GM10248 (cell line): ENCODE data around the gene CNNM2.

ENCODE experiments used
- CTCF ChIA-PET: fragments of 300-600 bp; sonication (Branson Sonifier 250); formaldehyde crosslinking; extraction: SDS; loops from one replicate; lab custom pipeline; 2021; ENCODE audit warnings: antibody characterized with exemption; lab: Yijun Ruan, JAX
- POLR2A ChIA-PET: fragments of 350-650 bp; sonication (Branson Sonifier 250); formaldehyde crosslinking; extraction: SDS; loops from one replicate; lab custom pipeline; 2020; ENCODE audit warnings: antibody characterized with exemption; lab: Yijun Ruan, JAX
- DNase-seq: peaks from one replicate; pipeline ENCODE4 v3.0.0; 2012; ENCODE audit errors: extremely low spot score
- TF ChIP-seq, protein P1 (sequence below): IDR thresholded peaks from 2 replicates; pipeline ENCODE4 v1.5.1; 2012; ENCODE audit warnings: mild to moderate bottlenecking, low read depth; ENCODE audit errors: extremely low read depth, missing control alignments, control extremely low read depth

The CNNM2 gene

GRCh38 chr10:102917962-102918816 lies at the start of gene CNNM2:
CNNM2 (plus strand) TSS chr10:102918294; CDS start chr10:102918481, 187 bp downstream.
- TF ChIP-seq, protein P1, sequence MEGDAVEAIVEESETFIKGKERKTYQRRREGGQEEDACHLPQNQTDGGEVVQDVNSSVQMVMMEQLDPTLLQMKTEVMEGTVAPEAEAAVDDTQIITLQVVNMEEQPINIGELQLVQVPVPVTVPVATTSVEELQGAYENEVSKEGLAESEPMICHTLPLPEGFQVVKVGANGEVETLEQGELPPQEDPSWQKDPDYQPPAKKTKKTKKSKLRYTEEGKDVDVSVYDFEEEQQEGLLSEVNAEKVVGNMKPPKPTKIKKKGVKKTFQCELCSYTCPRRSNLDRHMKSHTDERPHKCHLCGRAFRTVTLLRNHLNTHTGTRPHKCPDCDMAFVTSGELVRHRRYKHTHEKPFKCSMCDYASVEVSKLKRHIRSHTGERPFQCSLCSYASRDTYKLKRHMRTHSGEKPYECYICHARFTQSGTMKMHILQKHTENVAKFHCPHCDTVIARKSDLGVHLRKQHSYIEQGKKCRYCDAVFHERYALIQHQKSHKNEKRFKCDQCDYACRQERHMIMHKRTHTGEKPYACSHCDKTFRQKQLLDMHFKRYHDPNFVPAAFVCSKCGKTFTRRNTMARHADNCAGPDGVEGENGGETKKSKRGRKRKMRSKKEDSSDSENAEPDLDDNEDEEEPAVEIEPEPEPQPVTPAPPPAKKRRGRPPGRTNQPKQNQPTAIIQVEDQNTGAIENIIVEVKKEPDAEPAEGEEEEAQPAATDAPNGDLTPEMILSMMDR: no peak
- CTCF ChIA-PET: interaction anchor here (0.6 to 5.9 kb wide), 49 partner anchors 8 to 573 kb away, joined by 3 to 67 read pairs (median 4); partner anchors contain the start of genes NT5C2 and PCGF6
- DNase-seq: peak; percentile 98
- POLR2A ChIA-PET: interaction anchor here (0.9 to 1.1 kb wide), 3 partner anchors 148 to 450 kb away, joined by 3 read pairs; partner anchors contain the start of gene TAF5

DNA sequence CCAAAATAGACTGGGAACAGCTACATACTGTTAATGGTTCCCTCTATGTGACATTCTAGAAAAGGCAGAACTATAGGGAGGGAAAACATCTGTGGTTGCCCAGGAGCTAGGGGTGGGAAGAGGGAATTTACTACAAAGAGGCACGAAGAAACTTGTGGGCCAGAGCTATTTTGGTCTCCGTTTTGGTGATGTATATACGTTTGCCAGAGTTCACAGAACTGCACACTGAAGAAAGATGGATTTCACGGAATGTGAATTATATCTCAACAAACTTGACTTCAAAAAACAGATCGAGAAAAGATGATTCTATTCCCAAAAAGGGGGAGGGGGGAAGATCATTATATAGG lies 49.2 kb upstream of the CNNM2 start:
- no peak for DNase-seq
- TF ChIP-seq, protein P1: no peak
- POLR2A ChIA-PET: no interaction called here
- CTCF ChIA-PET: interaction anchor here (1.1 to 1.7 kb wide), 3 partner anchors 34 to 117 kb away, joined by 3 to 8 read pairs (median 4); no protein-coding TSS in a partner anchor

DNA sequence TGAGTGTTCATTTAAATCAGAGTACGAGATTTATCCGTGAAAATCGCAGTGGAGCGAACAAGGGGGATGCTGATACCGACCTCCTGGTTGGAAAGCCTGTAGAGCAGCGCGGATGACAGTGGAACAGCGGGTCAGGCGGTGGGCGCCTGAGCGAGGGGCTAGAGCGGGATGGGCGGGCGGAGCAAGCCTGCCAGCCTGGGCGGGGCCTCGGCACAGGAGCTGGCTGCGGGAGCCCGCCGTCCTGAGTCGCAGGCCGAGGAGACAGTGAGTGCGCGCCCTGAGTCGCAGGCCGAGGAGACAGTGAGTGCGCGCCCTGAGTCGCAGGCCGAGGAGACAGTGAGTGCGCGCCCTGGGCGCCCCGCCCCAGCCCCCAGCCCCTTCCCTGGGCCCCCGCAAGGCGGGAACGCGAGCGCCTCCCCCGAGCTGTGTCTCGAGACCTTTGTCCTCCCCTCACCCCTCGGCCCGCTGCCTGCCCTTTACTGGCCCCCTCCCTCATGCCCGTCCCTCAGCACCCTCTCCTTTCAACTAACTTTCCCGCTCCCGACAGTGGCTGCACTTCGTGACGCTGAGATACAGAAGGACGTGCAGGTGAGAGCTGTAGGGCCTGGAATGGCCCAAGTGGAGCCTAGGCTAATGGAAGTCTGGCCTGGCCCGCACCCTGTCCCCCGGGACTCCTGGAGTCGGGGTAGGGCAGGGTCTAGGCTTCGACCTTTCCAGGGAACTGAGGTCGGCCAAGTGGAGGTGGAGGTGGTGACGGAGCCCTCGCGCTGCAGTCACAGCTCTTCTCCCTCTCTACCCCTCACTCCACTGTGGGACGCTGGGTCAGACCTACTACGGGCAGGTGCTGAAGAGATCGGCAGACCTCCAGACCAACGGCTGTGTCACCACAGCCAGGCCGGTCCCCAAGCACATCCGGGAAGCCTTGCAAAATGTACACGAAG lies 48.6 kb upstream of the CNNM2 start, which contains the start of gene AS3MT:
AS3MT (plus strand) TSS at position 213 of the 941 bp plus-strand sequence; CDS start at position 336, 123 bp downstream.
- ChIA-PET CTCF (interaction anchor here (1.1 to 1.7 kb wide), 3 partner anchors 33 to 117 kb away, joined by 3 to 8 read pairs (median 4); no protein-coding TSS in a partner anchor), POLR2A (no interaction called here)
- DNase-seq: peak; percentile 48
- TF ChIP-seq, protein P1: no peak

DNA sequence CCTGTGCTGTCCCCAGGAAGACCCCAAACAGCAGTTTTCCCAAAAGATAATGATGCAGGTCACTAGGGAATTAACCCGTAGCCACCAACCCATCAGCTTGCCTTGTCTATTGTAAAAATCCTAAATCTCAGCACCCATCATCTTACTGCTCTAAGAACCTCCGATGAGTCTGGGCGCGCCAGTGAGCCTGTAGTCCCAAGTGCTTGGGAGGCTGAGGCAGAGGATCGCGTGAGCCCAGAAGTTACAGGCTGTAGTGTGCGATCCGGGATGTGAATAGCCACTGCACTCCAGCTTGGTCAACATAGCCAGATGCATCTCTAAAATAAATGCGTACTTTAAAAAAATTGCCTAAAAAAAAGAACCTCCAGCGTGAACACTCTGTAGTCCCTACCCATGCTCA lies 47.9 kb upstream of the CNNM2 start:
- ChIA-PET POLR2A (no interaction called here), CTCF (interaction anchor here (1.7 kb wide), 1 partner anchor 32 kb away, joined by 8 read pairs; no protein-coding TSS in a partner anchor)
- TF ChIP-seq, protein P1: no peak
- no peak for DNase-seq

GRCh38 chr10:102872163-102872562 lies 45.9 kb upstream of the CNNM2 start:
- POLR2A ChIA-PET: interaction anchor here (0.7 kb wide), 1 partner anchor 322 kb away, joined by 3 read pairs; no protein-coding TSS in a partner anchor

More at GRCh38 chr10:102872163-102872562, 45.9 kb upstream of the CNNM2 start:
- TF ChIP-seq, protein P1: no peak
- no peak for DNase-seq
- CTCF ChIA-PET: no interaction called here
